Measurements from ENCODE around the gene ARHGAP20.

DNA sequence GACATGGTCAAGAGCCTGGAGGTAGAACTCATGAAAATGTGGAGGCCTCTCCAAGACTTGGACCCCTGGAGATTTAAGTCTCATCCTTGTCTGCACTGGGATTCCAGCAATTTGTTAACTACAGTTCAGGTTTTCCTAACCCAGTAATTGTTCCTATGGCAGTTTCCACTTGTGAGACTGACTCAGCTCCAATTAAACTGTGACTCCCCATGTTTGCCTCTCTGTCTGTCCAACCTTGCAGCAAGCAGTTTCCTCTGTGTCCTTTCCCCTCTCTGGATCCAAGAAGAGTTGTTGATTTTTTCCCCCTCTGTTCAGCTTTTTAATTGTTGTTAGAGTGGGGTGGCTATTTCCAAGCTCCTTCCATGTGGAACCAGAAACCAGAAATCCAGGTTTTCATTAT is 16.2 kb upstream of the ARHGAP20 start:
- no peak for TF ChIP-seq EZH2phosphoT487 (IDR thresholded peaks at IDR 0.05; ENCODE audit: borderline replicate concordance, low read length)
- TF ChIP-seq CTCF (conservative IDR thresholded peaks at IDR 0.05; ENCODE audit: low read depth, low read length): no peak
- TF ChIP-seq EZH2 (IDR thresholded peaks at IDR 0.05; ENCODE audit: low read length, unreplicated experiment): no peak

Measured in PC-3 (cell line).